Measurements from ENCODE around the gene NCS1. TPM values are rescaled to one million over a fixed set of nuclear protein-coding genes. Genes with fewer than 3 reads are reported as not detected.
"Not testable (repeated sequence)": the region's sequence is repeated elsewhere in the genome, so short reads cannot be mapped to it uniquely, and the experiment has no call there.

The NCS1 gene
- total RNA-seq, 2 donors from 2014 or later, result 0.12 to 0.31 TPM

DNA sequence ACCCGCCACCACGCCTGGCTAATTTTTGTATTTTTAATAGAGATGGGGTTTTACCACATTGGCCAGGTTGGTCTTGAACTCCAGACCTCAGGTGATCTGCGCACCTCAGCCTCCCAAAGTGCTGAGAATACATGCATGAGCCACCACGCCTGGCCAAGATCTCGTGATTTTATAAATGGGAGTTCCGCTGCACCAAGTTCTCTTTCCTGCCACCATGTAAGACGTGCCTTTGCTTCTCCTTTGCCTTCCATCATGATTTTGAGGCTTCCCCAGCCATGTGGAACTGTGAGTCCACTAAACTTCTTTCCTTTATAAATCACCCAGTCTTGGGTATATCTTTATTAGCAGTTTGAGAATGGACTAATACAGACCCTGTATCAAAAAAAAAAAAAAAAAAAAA is 85.9 kb downstream of the NCS1 start:
- peaks cover 44% of the 10 kb centered on the region for H3K27me3 Mint-ChIP-seq
- H3K9me3 ChIP-seq (ENCODE audit: control insufficient read depth, low read length, poor library complexity, severe bottlenecking); DNase-seq; H3K27ac Mint-ChIP-seq; H3K4me3 Mint-ChIP-seq; H3K36me3 Mint-ChIP-seq (ENCODE audit: low read depth); ATAC-seq; H3K4me1 Mint-ChIP-seq: not testable (repeated sequence)

GRCh38 chr9:130259044-130259443 is 86.8 kb downstream of the NCS1 start:
- Mint-ChIP-seq H3K27ac (no peak overlapping the region), H3K27me3 (peaks cover 53% of the 10 kb centered on the region), H3K36me3 (ENCODE audit: low read depth) (peaks cover 3% of the 10 kb centered on the region), H3K4me3 (no peak overlapping the region), H3K4me1 (peaks cover 3% of the 10 kb centered on the region)
- no peaks in the 10 kb centered on the region for H3K9me3 ChIP-seq (ENCODE audit: control insufficient read depth, low read length, poor library complexity, severe bottlenecking)
- DNase-seq (no peak), ATAC-seq (no peak)

- Mint-ChIP-seq H3K4me1 (peaks cover 6% of the 10 kb centered on the region), H3K27ac (no peak overlapping the region), H3K27me3 (peaks cover 67% of the 10 kb centered on the region), H3K36me3 (ENCODE audit: low read depth) (peaks cover 5% of the 10 kb centered on the region), H3K4me3 (no peak overlapping the region)
- no peaks in the 10 kb centered on the region for H3K9me3 ChIP-seq (ENCODE audit: control insufficient read depth, low read length, poor library complexity, severe bottlenecking)
- ATAC-seq (no peak), DNase-seq (no peak)
Observed at GRCh38 chr9:130260816-130261765, 88.9 kb downstream of the NCS1 start.

DNA sequence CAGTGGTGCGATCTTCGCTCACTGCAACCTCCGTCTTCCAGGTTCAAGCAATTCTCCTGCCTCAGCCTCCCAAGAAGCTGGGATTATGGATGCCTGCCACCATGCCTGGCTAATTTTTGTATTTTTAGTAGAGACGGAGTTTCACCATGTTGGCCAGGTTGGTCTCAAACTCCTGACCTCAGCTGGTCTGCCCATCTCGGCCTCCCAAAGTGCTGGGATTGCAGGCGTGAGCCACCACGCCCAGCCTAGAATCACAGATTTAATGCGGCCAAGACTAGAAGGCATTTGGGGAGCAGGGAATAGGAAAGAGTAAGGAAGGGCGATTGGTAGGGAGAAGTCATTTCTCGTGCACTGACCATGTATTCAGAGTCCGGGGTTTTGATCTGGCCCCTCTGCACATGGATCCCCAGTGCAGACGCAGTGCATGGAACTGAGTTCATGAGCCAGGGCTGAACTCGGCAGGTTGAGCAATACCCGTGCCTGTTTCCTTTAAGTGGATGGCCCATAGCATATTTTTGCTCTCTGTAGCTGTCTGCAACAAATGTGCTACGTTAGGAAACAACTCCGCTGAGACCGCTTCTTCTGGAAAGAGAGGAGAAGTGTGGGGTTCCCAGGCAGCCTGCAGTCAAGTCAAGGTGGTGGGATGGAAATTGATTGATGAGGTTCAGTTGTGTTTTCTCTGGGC is 90.0 kb downstream of the NCS1 start:
- H3K36me3 Mint-ChIP-seq (ENCODE audit: low read depth), result peaks cover 5% of the 10 kb centered on the region
- DNase-seq, result no peak
- H3K9me3 ChIP-seq (ENCODE audit: control insufficient read depth, low read length, poor library complexity, severe bottlenecking), result no peaks in the 10 kb centered on the region

DNA sequence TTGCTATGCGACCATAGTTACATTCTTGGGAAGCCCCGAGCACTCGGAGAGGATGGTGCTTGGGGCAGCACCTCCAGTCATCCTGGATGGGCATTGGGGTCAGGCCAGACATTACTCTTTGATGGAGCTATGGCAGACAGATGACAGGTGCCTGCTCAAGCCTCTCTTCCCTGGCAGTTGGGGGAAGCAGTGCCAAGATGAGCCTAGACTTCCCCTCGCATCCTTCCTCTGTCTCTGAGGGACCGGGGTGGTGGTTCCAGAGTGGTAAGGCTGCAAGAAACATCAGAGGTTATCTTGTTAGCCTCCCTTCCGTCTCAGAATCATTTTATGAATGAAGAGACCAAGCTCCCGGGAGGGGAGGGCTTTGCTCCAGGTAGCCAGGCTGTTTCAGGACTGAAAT is 90.6 kb downstream of the NCS1 start:
- Mint-ChIP-seq H3K36me3 (ENCODE audit: low read depth) (peaks cover 5% of the 10 kb centered on the region), H3K27ac (no peak overlapping the region), H3K4me3 (no peak overlapping the region), H3K4me1 (peaks cover 13% of the 10 kb centered on the region), H3K27me3 (peaks cover 78% of the 10 kb centered on the region)
- DNase-seq, result no peak
- ATAC-seq, result no peak
- H3K9me3 ChIP-seq (ENCODE audit: control insufficient read depth, low read length, poor library complexity, severe bottlenecking), result no peaks in the 10 kb centered on the region

More for the DNA sequence above, 90.0 kb downstream of the NCS1 start:
- peaks cover 13% of the 10 kb centered on the region for H3K4me1 Mint-ChIP-seq
- H3K27me3 Mint-ChIP-seq, result peaks cover 77% of the 10 kb centered on the region
- H3K4me3 Mint-ChIP-seq, result no peak overlapping the region
- ATAC-seq, result no peak
- H3K27ac Mint-ChIP-seq, result no peak overlapping the region

DNA sequence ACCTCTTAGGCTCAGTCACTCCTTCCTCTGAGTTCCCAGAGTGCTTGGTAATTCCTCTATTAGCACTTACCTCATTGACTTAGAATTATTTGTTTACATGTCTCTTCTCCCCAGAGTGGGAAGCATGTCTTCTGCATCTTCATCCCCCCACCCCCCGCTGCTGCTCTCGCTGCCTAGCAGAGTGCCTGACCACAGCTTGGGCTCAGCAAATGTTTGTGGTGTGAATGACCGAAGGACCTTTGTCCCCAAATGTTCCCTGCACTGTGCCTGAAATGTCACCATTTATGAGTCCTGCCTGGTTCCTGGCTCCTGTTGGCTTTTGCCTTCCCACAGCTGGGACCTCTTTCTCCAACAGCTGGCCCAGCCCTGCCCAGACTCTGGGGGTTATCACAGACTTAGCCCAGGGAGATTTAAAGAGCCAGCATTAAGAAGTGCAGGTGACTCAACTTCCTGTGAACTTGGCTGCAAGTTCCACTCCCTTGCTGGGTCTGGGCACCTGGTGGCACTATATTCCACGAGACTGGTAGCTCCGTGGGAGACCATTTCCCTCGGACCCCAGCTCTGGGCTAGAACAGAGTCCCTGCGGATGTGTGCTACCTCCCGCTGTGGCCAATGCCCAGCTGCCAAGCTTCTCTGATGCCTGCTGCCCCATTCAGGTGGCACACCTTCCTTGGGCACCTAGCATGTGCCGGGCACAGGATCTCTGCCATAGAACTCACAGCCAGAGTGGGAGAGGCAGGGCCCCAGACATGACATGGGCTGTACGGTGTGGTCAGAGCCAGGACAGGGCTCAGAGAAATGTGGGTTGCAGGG is 91.6 kb downstream of the NCS1 start:
- Mint-ChIP-seq H3K27ac (no peak overlapping the region), H3K4me3 (no peak overlapping the region), H3K36me3 (ENCODE audit: low read depth) (peaks cover 7% of the 10 kb centered on the region), H3K27me3 (peaks cover 79% of the 10 kb centered on the region), H3K4me1 (peaks cover 13% of the 10 kb centered on the region)
- DNase-seq (no peak), ATAC-seq (no peak)
- H3K9me3 ChIP-seq (ENCODE audit: control insufficient read depth, low read length, poor library complexity, severe bottlenecking), result no peaks in the 10 kb centered on the region

GRCh38 chr9:130264414-130265350 is 92.5 kb downstream of the NCS1 start:
- no peak for ATAC-seq
- no peak for DNase-seq
- H3K36me3 Mint-ChIP-seq (ENCODE audit: low read depth), result peaks cover 7% of the 10 kb centered on the region

DNA sequence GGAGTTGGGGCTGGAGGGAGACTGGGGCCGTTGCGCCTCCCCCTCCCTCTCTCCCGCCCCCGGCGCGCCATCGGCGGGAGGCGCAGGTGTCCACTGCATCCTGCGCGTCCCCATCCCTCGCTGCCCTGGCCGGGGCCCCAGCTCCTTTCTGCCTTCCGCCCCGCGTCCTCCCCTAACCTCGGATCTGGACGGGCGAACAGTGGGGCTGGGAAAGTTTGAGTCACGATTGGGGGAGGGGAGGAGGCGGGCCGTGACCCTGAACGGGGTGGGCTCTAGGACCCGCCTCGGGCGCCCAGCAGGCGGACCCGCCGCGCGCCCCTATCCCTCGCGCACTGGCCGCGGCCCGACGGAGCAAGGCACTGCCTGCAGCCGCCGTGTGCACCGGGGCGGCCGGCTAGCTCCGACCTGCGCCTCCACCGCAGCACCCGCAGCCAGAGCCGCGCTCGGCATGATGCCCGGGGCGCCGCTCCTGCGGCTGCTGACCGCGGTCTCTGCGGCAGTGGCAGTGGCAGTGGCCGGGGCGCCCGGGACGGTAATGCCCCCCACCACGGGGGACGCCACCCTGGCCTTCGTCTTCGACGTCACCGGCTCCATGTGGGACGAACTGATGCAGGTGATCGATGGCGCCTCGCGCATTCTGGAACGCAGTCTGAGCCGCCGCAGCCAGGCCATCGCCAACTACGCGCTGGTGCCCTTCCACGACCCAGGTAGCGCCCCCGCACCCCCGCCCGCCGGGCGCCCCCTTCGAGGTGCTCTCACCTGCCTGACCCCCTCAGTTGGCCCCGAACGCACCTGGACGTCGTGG is 93.4 kb downstream of the NCS1 start, which contains the start of gene HMCN2:
Gene HMCN2, plus strand, starts transcription at position 330 of the 805 bp plus-strand sequence. Its CDS starts 119 bp downstream, at position 449.
- ATAC-seq, result no peak
- no peak within 1 kb of the TSS for H3K27ac Mint-ChIP-seq
- peaks cover 71% of the 10 kb centered on the region for H3K27me3 Mint-ChIP-seq
- peaks cover 13% of the 10 kb centered on the region for H3K4me1 Mint-ChIP-seq
- H3K4me3 Mint-ChIP-seq, result peak within 1 kb of the TSS; percentile 71
- no peaks in the 10 kb centered on the region for H3K9me3 ChIP-seq (ENCODE audit: control insufficient read depth, low read length, poor library complexity, severe bottlenecking)
- DNase-seq, result no peak
- H3K36me3 Mint-ChIP-seq (ENCODE audit: low read depth), result peaks cover 7% of the 10 kb centered on the region

More at GRCh38 chr9:130264414-130265350, 92.5 kb downstream of the NCS1 start:
- peaks cover 77% of the 10 kb centered on the region for H3K27me3 Mint-ChIP-seq
- H3K4me1 Mint-ChIP-seq, result peaks cover 13% of the 10 kb centered on the region
- no peak overlapping the region for H3K27ac Mint-ChIP-seq
- peak overlapping the region; percentile 71 for H3K4me3 Mint-ChIP-seq
- no peaks in the 10 kb centered on the region for H3K9me3 ChIP-seq (ENCODE audit: control insufficient read depth, low read length, poor library complexity, severe bottlenecking)

DNA sequence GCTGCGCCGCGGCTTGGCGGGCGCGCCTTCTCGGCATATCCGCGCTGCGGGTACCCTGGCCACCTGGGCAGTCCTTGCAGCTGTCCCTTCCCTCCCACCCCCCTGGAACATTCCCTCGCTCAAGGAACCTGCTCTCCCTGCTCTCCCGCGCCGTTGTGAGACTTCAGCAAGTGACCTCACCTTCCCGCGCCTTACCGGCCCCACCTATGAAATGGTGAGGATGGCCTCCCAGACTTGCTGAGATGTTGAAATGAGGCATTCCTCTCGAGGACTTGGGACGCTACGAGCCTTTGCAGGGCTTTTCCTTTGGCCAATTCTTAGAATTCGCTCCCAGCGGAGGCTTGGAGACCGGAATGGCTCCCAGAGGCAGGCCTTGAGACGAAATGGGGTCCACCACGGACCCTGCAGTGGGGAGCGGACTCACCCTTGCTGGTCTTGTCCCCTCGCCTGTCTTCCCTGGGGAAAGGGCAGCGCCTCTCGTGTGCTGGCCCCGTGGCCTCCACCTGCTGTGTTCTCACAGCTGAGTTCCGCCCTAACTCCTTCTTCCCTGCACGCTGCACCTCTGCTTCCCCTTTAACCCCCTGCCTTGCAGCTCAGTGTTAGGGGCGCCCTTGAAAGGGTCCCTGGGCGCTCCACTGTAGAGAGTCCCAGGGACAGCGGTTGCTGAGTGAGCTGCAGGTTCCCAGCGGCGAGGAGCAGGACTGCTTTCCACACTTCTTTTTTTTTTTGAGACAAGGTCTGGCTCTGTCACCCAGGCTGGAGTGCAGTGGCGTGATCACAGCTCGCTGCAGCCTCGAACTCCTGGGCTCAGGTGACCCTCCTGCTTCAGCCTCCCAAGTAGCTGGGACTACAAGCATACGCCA is 94.3 kb downstream of the NCS1 start:
- H3K27me3 Mint-ChIP-seq, result peaks cover 67% of the 10 kb centered on the region

GRCh38 chr9:130267930-130268329 is 95.7 kb downstream of the NCS1 start:
- ATAC-seq, result no peak
- no peak overlapping the region for H3K4me3 Mint-ChIP-seq
- no peak for DNase-seq
- H3K9me3 ChIP-seq (ENCODE audit: control insufficient read depth, low read length, poor library complexity, severe bottlenecking), result no peaks in the 10 kb centered on the region
- peaks cover 59% of the 10 kb centered on the region for H3K27me3 Mint-ChIP-seq
- no peak overlapping the region for H3K27ac Mint-ChIP-seq
- peaks cover 7% of the 10 kb centered on the region for H3K36me3 Mint-ChIP-seq (ENCODE audit: low read depth)
- peaks cover 13% of the 10 kb centered on the region for H3K4me1 Mint-ChIP-seq

More for the DNA sequence above, 94.3 kb downstream of the NCS1 start:
- Mint-ChIP-seq H3K27ac (no peak overlapping the region), H3K4me3 (peak overlapping the region; percentile 59), H3K36me3 (ENCODE audit: low read depth) (peaks cover 7% of the 10 kb centered on the region), H3K4me1 (peaks cover 13% of the 10 kb centered on the region)
- ATAC-seq, result no peak
- no peak for DNase-seq
- no peaks in the 10 kb centered on the region for H3K9me3 ChIP-seq (ENCODE audit: control insufficient read depth, low read length, poor library complexity, severe bottlenecking)
